Measurements from ENCODE around the gene ASCL2.

DNA sequence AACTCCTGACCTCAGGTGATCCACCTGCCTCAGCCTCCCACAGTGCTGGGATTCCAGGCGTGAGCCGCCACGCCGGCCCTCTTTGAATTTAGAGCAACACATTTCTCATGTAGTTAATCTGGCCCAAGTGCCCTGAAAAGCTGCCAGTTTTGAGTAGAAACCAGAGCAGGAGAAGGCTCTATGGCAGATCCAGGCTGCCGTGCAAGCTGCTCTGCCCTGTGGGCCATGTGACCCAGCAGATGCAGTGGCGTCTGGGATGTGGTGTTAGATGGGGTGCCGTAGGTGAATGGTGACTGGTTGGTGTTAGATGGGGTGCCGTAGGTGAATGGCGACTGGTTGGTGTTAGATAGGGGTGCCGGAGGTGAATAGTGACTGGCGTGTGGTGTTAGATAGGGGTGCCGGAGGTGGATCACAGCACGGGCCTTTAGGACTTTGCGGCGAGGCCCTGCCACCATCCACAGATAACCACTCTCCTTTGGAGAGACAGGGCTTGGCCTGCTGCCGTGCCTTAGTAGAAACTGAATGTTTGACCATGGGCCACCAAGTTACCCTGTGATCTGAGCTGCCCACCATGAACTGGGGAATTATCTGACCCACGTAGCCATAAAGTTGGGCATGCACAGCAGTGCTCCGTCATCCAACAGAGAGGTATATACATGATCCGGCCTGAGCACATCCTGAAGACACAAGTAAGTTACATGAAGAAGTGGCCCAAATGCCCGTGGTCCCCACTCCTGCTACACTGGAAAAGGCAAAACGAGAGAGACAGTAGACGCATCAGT lies 32.7 kb downstream of the ASCL2 start:
- TF ChIP-seq, protein P1, sequence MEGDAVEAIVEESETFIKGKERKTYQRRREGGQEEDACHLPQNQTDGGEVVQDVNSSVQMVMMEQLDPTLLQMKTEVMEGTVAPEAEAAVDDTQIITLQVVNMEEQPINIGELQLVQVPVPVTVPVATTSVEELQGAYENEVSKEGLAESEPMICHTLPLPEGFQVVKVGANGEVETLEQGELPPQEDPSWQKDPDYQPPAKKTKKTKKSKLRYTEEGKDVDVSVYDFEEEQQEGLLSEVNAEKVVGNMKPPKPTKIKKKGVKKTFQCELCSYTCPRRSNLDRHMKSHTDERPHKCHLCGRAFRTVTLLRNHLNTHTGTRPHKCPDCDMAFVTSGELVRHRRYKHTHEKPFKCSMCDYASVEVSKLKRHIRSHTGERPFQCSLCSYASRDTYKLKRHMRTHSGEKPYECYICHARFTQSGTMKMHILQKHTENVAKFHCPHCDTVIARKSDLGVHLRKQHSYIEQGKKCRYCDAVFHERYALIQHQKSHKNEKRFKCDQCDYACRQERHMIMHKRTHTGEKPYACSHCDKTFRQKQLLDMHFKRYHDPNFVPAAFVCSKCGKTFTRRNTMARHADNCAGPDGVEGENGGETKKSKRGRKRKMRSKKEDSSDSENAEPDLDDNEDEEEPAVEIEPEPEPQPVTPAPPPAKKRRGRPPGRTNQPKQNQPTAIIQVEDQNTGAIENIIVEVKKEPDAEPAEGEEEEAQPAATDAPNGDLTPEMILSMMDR (IDR thresholded peaks at IDR 0.05) = no peak
- no peak for TF ChIP-seq POLR2AphosphoS5 (IDR thresholded peaks at IDR 0.05)
- no peak for TF ChIP-seq POLR2A (IDR thresholded peaks at IDR 0.05)
- TF ChIP-seq EP300 (IDR thresholded peaks at IDR 0.05; ENCODE audit: low read depth) = no peak
